ENCODE data around the gene PLEKHG3. TPM values are rescaled to one million over a fixed set of nuclear protein-coding genes. Genes with fewer than 3 reads are reported as not detected.

Gene PLEKHG3
- total and polyA plus RNA-seq, 10 of the 15 experiments (the other 5 are each of a cell fraction or from before 2014, with no cell fraction given), result 0.03 to 0.73 (median 0.07) TPM; not detected in 5

- DNase-seq (ENCODE audit: low read depth, low spot score) (no peak), ATAC-seq (no peak), FAIRE-seq (no peak)
- no peaks in the 10 kb centered on the region for H3K36me3 ChIP-seq (ENCODE audit: control insufficient read depth in 2 of 2, insufficient read depth in 2 of 2, low read length in 1 of 2)
- SMC1A ChIA-PET (ENCODE audit: uncharacterized antibody, unreplicated experiment), result interaction anchor here (1.0 to 1.5 kb wide), 2 partner anchors 11 to 13 kb away, joined by 3 to 4 read pairs; no protein-coding TSS in a partner anchor
- in situ Hi-C loops (cut with MboI), result no loop called here
- no peaks in the 10 kb centered on the region for H3K9me3 ChIP-seq (replicated peaks; ENCODE audit: control insufficient read depth, insufficient read depth, low read length)
- H2AFZ ChIP-seq (ENCODE audit: control insufficient read depth, low read depth, low read length), result no peak overlapping the region
- RAD21 ChIA-PET (ENCODE audit: unreplicated experiment), result no interaction called here
- TF ChIP-seq FOS (IDR thresholded peaks at IDR 0.05; ENCODE audit: borderline replicate concordance, extremely low read depth, insufficient read length), result no peak
- no peak for TF ChIP-seq SMARCA5 (IDR thresholded peaks at IDR 0.05)
- TF ChIP-seq PBX3 (IDR thresholded peaks at IDR 0.05; ENCODE audit: insufficient replicate concordance, low read depth, low read length), result no peak
- no peak for TF ChIP-seq RUNX3 (IDR thresholded peaks at IDR 0.05; ENCODE audit: low read length)
- intact Hi-C loops (cut with micrococcal nuclease; ENCODE audit: unreplicated experiment), result no loop called here
- peaks cover 5 to 24% of the 10 kb centered on the region in 2 experiments; a peak in 3 of 4 replicates for H3K27me3 ChIP-seq (replicated peaks in 1 of 2; ENCODE audit: control insufficient read depth in 2 of 2, insufficient read depth in 2 of 2, low read length in 1 of 2)
- H3K27ac ChIP-seq (ENCODE audit: control insufficient read depth, insufficient read depth), result no peak overlapping the region
- no peak overlapping the region for H3K9ac ChIP-seq (ENCODE audit: control insufficient read depth, insufficient read depth, low read length)
- CTCF ChIA-PET, result interaction anchor here (3.3 kb wide), 1 partner anchor 11 kb away, joined by 10 read pairs; no protein-coding TSS in a partner anchor
- no peaks in the 10 kb centered on the region for H3K79me2 ChIP-seq (ENCODE audit: control insufficient read depth, insufficient read depth, low read length)
- H3K4me3 ChIP-seq, result no peak overlapping the region
- H4K20me1 ChIP-seq (ENCODE audit: control insufficient read depth, insufficient read depth), result no peaks in the 10 kb centered on the region
- POLR2A ChIA-PET, result interaction anchor here (1.6 kb wide), 1 partner anchor 17 kb away, joined by 3 read pairs; no protein-coding TSS in a partner anchor
- 27% methylated on average over 4 of the region's 4 CpGs for WGBS (ENCODE audit: insufficient coverage, insufficient replicate concordance, low lambda C conversion rate, missing lambda C conversion rate)
- no peak overlapping the region for H3K4me2 ChIP-seq (ENCODE audit: control insufficient read depth, insufficient read depth)
- no TSS peak for BruUV-seq (replicated peaks)
- H3K4me1 ChIP-seq (ENCODE audit: control insufficient read depth, insufficient read depth, low read length), result peaks cover 5% of the 10 kb centered on the region; the same call in 1 of the 2 replicates
These were observed 1.9 kb downstream of the PLEKHG3 start for GRCh38 chr14:64706119-64706592.

GRCh38 chr14:64706593-64707193 is 2.5 kb downstream of the PLEKHG3 start:
- DNase-seq (ENCODE audit: low read depth, low spot score) (no peak), ATAC-seq (no peak), FAIRE-seq (no peak)
- WGBS (ENCODE audit: insufficient coverage, insufficient replicate concordance, low lambda C conversion rate, missing lambda C conversion rate), result 38% methylated on average over 12 of the region's 14 CpGs
- Histone ChIP-seq H3K79me2 (ENCODE audit: control insufficient read depth, insufficient read depth, low read length) (no peaks in the 10 kb centered on the region), H4K20me1 (ENCODE audit: control insufficient read depth, insufficient read depth) (no peaks in the 10 kb centered on the region), H3K27ac (ENCODE audit: control insufficient read depth, insufficient read depth) (no peak overlapping the region), H3K9ac (ENCODE audit: control insufficient read depth, insufficient read depth, low read length) (no peak overlapping the region), H3K36me3 (ENCODE audit: control insufficient read depth in 2 of 2, insufficient read depth in 2 of 2, low read length in 1 of 2) (no peaks in the 10 kb centered on the region), H3K4me1 (ENCODE audit: control insufficient read depth, insufficient read depth, low read length) (peaks cover 5% of the 10 kb centered on the region; the same call in 1 of the 2 replicates), H2AFZ (ENCODE audit: control insufficient read depth, low read depth, low read length) (no peak overlapping the region), H3K9me3 (replicated peaks; ENCODE audit: control insufficient read depth, insufficient read depth, low read length) (no peaks in the 10 kb centered on the region), H3K4me2 (ENCODE audit: control insufficient read depth, insufficient read depth) (no peak overlapping the region), H3K27me3 (replicated peaks in 1 of 2; ENCODE audit: control insufficient read depth in 2 of 2, insufficient read depth in 2 of 2, low read length in 1 of 2) (peaks cover 5 to 19% of the 10 kb centered on the region in 2 experiments; a peak in 3 of 4 replicates), H3K4me3 (no peak overlapping the region)
- BruUV-seq (replicated peaks), result no TSS peak
- in situ Hi-C loops (cut with MboI) (no loop called here), intact Hi-C loops (cut with micrococcal nuclease; ENCODE audit: unreplicated experiment) (no loop called here)
- CTCF ChIA-PET, result interaction anchor here (1.2 to 3.3 kb wide), 2 partner anchors 10 to 11 kb away, joined by 3 to 10 read pairs; no protein-coding TSS in a partner anchor
- SMC1A ChIA-PET (ENCODE audit: uncharacterized antibody, unreplicated experiment), result interaction anchor here (1.0 to 1.5 kb wide), 4 partner anchors 9 to 33 kb away, joined by 3 to 4 read pairs (median 4); no protein-coding TSS in a partner anchor
- no peak for TF ChIP-seq HSF1 (IDR thresholded peaks at IDR 0.05; ENCODE audit: low read depth, low read length)
- no peak for TF ChIP-seq GATAD2B (conservative IDR thresholded peaks at IDR 0.05; ENCODE audit: low read depth)
- no peak for TF ChIP-seq EP300 (IDR thresholded peaks at IDR 0.05; ENCODE audit: borderline replicate concordance in 1 of 2, control insufficient read depth in 1 of 2, low read depth in 2 of 2, low read length in 2 of 2)
- no peak for TF ChIP-seq NRF1 (conservative IDR thresholded peaks at IDR 0.05; ENCODE audit: low read depth, low read length)
- TF ChIP-seq RBBP5 (conservative IDR thresholded peaks at IDR 0.05), result no peak
- TF ChIP-seq IRF4 (IDR thresholded peaks at IDR 0.05; ENCODE audit: low read depth, low read length), result no peak
- POLR2A ChIA-PET, result interaction anchor here (0.6 kb wide), 1 partner anchor 74 kb away, joined by 9 read pairs; no protein-coding TSS in a partner anchor
- RAD21 ChIA-PET (ENCODE audit: unreplicated experiment), result no interaction called here
